Cortex of kidney (tissue), 1 donor: ENCODE results near the gene CLN3.
"Not testable (repeated sequence)": the region's sequence is repeated elsewhere in the genome, so short reads cannot be mapped to it uniquely, and the experiment has no call there.

Experiments
- DNase-seq: peaks from one replicate; lab custom pipeline; 2025; lab: John Stamatoyannopoulos, UW

CLN3 gene

DNA sequence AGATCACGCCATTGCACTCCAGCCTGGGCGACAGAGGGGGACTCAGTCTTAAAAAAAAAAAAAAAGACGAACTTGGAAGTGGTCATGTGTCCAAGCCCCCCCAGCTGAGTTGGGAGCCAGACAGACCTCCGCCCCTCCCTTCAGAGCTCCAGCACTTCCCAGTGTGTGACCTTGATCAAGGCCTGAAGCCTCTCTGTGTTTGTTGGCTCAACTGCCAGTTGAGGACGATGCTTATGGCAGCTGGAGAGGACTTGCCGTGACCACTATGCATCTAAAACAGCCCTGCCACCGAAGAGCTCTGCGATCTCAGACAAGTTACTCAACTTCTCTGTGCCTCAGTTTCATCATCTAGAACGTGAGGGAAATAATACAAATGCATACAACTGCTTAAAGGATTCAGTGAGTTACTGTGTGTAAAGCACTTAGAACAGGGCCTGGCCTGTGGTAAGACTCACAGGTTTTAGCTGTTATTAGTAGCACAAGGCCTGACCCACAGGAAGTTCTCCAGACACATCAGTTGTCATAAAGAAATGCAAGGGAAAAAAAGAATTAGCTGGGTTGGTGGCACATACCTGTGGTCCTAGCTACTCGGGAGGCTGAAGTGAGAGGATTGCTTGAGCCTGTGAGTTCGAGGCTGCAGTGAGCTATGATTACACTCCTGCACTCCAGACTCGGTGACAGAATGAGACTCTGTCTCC, 21.8 kb upstream of the CLN3 start:
- no peak for DNase-seq

DNA sequence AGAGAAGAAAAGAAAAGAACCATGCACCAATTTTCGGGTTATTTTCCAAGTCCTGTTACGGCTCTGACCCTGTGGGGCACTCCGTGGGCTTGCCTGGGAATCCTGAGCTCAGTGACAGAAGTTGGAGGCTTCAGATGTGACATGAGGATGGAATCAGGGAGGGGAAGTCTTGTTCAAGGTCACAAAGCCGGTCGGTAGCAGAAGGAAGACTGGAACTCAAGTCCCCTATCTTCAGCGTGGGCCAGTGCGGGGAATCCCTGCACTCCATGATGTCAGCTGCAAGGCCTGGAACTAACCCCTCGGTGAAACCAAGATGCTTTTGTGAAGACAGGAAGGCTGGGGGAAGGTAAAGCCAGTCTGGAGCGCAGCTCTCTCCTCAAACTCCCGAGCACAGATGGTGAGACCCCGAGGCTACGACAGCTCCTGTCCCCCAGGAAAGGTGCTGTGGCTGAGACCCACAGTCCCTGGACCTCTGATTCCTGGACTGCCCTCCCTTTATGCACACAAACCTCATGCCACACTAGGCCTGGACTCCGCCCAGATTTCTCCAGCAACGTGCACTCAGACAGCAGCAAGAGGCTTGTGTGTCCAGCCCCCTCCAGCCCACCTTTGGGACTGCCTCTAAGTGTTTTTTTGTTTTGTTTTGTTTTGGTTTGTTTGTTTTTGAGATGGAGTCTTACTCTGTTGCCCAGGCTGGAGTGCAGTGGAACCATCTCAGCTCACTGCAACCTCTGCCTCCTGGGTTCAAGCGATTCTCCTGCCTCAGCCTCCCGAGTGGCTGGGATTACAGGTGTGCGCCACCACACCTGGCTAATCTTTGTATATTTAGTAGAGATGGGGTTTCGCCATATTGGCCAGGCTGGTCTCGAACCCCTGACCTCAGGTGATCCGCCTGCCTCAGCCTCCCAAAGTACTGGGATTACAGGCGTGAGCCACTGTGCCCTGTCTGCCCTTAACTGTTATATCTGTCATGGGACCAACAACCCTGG, 20.2 kb upstream of the CLN3 start:
- DNase-seq, result no peak

DNA sequence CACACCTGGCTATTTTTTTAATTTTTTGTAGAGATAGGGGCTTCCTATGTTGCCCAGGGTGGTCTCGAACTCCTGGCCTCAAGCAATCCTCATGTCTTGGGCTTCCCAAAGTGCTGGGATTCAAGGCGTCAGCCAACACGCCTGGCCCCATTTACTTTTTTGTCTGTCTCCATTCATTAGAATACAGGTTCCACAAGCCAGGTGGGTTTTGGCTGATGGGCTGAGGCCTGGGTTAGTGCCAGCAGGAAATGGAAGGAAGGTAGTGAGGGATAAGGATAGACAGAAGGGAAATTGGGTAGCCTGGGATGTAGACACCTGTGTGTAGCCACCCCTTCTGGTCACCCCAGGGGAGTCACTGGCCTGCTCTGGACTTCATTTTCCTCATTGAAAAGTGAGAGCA, 19.2 kb upstream of the CLN3 start:
- DNase-seq, result no peak

DNA sequence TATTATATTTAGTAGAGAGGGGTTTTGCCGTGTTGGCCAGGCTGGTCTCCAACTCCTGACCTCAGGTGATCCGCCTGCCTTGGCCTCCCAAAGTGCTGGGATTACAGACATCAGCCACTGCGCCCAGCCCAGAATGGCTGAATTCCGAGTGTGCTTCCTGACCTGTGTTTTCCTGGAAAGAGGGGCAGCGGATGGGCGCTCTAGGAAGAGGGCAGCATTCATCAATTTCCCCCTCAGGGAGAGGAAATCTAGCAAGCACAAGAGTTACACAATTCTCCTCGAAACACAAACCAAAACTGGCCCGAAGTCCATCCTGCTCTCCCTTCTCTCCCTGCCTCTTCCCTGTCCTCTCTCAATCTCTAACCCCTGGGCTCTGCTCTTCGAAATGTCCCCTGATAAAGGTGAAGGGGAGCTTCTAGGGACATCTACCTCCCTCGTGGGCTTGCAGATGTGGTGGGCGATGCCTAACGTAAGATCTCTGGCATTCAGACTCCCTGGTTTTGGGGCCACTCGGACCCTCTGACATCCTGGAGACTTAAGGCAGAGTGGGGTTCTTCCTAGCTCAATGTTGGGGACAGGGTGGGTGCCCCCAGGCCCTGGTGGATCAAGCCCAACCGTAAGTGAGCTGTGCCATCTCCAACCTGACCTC, 13.7 kb upstream of the CLN3 start:
- no peak for DNase-seq

DNA sequence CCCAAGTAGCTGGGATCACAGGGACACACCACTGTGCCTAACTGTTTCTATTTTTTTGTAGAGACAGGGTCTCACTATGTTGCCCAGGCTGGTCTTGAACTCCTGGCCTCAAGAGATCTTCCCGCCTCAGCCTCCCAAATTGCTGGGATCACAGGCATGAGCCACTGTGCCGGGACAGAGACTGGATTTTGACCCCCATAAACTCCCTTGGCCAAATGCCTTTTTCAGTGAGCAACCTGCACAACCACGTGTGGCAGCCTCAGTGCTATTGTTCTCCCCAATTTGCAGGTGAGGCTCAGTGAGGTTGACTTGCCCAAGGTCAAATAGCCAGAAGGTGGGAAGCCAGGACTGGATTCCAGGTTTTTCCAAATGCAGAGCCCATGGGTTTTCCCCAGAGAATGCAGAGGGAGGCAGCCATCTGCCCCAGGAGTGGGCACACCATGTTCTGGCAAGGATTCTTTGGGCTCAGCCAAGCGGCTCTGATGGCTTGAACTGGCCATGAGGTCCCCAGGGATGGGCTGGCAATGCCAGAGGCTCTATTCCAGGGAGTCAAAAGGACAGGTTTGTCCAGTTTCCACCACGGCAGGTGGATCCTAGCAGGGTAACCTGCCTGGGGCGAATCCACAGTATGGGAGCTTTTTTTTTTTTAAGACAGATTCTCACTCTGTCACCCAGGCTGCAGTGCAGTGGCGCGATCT, 13.0 kb upstream of the CLN3 start:
- DNase-seq, result no peak

DNA sequence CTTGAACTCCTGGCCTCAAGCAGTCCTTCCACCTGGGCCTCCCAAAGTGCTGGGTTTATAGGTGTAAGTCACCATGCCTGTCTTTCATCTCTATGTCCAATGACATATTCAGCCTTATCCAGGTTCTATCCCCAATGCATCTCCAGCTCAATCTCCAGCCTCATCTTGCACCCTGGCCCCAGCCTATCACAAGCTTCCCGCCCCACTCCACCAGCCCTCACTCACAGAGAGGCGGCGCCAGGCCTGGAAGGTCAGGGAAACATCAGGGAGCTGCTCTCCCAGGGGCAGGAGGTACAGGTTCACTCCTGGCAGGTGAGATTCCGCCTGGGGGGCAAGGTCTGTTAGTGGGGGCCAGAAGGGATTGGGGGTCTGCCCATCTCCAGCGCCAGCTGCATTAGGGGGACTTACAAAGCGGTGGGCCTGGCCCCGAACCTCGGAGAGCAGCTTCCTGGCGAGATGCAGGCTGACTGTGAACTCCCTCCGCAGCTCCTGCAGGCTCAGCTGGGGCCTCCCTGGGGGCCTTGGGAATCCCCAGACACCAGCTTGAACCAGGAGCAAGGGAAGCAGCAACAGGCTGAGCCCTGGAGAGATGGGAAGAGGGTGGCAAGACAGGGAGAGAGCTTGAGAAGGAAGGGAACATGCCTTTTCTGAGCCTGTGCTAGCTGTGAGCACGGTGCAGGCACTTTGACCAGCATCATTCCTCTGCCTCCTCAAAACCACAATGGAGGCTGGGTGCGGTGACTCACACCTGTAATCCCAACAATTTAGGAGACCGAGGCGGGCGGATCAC, 11.8 kb upstream of the CLN3 start:
- no peak for DNase-seq

DNA sequence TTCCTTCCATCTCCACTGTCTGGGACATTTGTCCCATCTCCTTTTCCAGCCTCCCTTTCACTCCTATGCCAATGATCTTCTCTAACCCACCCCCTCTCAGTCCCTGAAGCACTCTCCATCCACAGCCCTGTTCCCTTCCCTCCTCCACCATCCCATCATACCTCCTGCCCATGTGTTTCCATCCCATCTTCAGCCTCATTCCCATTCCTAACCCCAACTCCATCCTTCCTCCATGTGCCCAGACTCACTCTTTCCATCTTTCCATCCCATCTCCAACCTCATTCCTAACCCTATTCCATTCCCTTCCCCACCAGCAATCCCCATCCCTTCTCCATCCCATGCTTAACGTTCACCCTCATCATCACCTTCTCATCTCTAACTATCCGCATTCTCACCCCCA, 10.4 kb upstream of the CLN3 start:
- no peak for DNase-seq

DNA sequence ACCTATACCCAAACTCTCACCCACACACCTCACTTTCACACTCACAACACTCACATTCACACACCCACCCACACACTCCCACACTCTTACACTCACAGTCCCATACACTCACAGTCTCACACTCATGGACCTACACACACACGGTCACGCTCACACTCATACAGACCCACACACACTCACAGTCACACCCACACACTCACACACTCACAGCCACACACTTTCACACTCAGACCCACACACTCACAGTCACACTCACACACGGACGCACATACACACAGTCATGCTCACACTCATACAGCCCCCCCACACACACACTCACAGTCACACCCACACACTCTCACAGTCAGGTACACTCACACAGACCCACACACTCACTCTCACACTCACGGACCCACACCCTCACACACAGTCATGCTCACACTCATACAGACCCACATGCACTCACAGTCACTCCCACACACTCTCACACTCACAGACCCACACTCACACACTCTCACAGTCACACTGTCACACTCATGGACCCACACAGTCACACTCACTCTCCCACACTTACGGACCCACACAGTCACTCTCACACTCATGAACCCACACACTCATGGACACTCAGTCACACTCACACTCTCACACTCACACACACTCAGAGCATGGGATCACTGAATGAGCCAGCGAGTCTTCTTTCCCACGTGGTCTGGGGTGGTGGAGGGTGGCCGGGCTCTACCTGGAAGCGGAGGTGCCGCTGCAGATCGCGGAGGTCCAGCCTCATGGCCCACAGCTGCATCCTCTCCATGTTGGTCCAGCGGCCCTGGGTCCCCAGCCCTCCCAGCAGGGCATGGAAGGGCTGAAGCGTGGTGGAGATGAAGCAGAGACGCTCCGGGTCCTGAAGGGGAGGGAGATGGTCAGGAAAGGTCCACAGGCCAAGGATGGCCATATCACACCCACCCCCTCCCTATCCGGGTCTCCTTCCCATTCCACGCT, 9.7 kb upstream of the CLN3 start:
- DNase-seq, result no peak

DNA sequence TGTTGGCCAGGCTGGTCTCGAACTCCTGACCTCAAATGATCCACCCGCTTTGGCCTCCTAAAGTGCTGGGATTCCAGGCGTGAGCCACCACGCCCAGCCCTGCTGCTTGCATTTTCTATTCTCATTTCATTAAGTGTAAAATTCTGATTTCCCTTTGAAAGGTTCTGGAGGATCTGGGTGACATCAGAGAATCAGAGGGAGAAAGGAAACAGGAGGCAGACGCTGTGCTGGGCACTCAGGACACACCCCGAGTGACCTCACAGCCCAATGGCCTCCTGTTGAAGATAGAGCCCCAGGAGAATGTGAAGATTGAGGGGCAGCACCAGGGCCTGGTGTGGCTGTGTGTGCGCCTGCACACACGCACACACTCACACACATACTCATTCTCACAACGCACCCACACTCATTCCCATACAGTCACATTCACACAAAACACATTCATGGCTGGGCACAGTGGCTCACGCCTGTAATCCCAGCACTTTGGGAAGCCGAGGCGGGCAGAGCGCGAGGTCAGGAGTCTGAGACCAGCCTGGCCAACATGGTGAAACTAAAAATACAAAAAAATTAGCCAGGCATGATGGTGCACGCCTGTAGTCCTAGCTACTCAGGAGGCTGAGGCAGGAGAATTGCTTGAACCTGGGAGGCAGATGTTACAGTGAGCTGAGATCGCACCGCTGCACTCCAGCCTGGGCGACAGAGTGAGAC, 8.8 kb upstream of the CLN3 start:
- DNase-seq, result not testable (repeated sequence)

DNA sequence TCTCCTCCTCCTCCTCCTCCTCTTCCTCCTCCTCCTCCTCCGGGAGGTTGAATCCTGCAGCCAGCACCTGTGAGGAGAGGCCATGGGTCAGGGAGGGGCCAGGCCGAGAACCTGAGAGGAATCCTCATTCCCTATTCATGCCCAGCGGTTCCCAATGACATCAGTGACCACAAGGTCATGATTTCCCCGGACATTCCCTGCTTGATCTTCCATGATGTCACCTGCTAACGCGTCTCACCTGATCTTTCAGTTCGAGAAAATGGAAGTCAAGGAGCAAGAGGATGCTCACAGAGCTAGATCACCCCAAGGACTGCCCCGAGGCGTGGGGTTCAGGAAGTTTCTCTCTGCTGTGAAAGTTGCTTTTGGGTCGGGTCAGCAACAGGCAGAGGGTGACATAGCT, 8.0 kb upstream of the CLN3 start:
- no peak for DNase-seq

DNA sequence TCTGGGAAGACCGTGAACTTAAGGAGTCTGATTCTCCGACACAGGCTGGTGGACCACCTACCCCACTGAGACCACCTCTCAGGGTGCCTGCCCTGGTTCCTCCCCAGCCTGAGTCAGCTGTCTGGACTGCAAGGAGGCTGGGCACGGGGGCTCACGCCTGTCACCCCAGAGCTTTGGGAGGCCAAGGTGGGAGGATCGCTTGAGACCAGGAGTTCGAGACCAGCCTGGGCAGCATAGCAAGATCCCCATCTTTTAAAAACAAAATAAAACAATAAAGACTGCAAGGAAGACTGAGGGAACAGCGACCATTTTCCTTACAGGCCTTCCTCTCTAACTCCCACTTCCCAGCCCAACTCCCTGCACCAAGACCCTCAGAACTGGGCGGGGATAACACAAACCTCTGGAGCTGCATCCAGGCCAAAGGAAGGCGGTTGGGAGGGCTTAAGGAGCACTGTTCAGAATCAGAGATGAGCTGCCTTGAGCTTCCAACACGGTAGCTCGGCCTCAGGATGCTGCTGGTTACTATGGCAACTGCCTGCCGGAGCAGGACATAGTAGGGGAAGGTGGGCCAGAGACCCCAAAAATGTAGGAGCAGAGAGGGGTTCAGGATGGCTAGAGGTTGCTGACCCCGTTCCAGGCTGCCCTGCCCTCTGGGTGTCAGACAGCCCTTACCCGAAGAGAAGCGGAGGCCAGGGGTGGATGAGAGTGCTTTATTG, 7.0 kb upstream of the CLN3 start:
- no peak for DNase-seq

DNA sequence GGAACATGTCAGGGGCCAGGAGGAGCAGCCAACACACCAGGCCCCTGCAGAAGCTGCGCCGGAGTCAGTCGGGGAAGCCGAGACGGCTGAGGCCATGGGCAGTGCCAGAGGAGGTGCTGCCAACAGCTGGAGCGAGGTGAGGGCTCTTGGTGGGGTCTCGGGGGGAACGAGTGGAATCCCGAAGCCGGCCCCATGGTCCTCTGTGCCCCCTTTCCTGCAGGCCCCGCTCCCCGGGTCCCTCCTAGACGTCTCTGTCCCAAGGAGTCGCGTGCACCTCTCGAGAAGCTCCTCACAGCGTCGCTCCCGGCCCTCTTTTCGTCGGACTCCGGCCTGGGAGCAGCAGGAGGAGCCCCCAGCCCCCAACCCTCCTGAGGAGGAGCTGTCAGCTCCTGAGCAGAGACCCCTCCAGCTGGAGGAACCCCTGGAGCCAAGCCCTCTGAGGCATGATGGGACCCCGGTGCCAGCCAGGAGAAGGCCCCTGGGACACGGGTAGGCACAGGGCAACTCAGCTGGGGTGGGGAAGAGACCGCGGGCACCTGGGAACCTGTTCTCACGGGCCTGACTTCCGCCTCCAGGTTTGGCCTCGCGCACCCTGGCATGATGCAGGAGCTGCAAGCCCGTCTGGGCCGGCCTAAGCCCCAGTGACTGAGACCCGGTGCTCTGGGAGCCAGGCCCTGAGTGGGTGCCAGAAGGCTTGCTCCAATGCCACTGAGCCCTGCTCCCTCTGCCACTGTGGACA, 6.2 kb upstream of the CLN3 start:
- DNase-seq, result no peak

DNA sequence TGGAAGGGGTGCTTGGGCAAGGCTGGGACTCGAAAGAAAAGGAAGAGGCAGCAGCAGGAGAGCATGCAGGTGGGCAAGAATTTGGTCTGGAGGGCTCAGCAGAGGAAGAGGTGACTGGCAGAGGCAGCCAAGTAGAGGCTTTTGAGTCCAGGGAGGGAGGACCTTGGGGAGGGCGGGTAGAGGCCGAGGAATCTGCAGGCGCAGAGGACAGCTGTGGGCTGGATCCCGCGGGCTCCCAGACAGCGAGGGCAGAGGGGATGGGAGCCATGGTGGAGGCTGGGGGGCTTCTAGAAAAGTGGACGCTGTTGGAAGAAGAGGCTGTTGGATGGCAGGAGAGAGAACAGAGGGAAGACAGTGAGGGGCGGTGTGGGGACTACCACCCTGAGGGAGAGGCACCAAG, 5.5 kb upstream of the CLN3 start:
- no peak for DNase-seq

DNA sequence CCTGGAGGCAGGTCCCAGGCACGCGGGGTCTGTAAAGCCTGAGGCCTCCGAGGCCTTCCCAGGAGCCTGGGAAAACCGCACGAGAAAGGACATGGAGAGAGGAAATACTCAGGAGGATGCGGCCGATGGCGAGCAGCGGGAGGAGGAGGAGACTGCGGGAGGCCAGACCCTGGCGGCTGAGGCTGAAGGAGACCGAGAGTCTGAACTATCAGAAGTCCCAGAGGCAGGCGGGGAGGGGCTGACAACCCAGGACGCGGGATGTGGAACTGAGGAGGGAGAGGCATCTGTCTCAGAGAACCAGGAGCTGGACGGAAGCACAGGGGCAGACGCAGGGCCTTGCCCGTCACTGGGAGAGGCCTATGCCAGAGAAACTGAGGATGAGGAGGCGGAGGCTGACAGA, 5.0 kb upstream of the CLN3 start:
- DNase-seq, result no peak

DNA sequence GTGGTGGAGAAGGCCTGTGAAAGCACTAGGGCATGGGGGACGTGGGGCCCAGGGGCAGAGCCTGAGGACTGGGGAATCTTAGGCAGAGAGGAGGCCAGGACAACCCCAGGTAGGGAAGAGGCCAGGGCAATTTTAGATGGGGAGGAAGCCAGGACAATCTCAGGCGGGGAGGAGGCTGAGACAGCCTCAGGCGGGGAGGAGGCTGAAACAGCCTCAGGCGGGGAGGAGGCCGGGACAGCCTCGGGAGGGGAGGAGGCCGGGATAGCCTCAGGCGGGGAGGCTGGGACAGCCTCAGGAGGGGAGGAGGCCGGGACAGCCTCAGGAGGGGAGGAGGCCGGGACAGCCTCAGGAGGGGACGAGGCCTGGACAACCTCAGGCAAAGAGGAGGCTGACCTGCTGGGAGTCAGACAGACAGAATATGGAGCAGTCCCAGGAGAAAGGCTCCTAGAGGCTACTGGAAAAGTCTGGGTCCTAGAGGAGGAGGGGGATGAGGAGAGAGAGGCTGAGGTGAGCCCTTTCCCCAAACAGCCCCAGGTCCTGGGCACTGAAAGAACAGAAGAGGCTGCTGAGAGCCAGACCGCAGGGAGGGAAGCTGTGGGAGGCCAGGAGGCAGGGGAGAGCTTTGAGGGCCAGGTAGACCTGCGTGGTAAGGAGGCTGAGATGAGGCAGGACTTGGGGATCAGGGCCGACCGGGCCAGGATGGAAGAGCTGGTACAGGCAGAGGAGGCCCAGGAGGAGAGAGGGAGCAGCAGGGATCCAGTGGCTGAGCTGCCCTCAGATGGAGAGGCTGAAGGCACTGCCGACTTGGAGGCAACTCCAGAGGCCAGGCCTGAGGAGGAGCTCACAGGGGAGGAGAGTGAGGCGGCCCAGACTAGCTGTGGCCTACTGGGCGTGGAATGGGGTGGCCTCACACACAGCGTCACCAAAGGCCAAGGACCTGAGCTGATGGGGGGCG, 4.2 kb upstream of the CLN3 start:
- DNase-seq, result no peak

DNA sequence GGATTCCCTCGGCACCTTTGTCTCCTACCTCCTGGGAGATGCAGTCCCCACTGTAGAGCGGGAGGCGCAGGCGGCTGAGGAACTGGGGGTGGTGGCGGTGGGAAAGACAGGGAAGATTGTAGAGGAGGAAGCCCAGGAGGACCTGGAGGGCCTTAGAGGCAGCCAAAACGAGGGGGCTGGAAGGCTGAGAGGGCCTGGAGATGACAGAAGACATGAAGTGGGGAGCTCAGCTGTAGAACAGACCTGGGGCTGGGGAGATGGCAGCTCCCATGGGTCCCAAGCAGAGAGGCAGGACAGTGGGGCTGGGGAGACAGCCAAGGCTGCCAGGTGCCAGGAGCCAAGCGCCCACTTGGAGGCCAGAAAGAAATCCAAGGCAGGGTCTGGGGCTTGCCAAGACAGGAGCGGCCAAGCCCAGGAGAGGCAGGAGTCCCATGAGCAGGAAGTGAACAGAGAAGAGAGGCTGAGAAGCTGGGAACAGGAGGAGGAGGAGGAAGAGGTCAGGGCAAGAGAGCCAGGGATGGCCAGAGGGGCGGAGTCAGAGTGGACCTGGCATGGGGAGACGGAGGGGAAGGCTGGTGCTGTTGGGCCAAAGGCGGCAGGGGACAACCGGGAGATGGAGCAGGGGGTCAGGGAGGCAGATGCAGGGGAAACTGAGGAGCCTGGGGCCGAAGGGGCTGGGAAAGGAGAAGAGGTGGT, 3.4 kb upstream of the CLN3 start:
- no peak for DNase-seq
